GM18517 (cell line): ENCODE data around the gene COL23A1.

ENCODE experiments used
- ATAC-seq: cut with Tn5 transposase; IDR thresholded peaks from one replicate; pipeline ENCODE4 v1.9.1; 2021; ENCODE audit warnings: mild to moderate bottlenecking, moderate library complexity; ENCODE audit not compliant: unreplicated experiment

COL23A1 gene

GRCh38 chr5:178192787-178193186 lies 397.4 kb downstream of the COL23A1 start:
- no peak for ATAC-seq

GRCh38 chr5:178192244-178192643 lies 397.9 kb downstream of the COL23A1 start:
- ATAC-seq: no peak

GRCh38 chr5:178191661-178192060 lies 398.5 kb downstream of the COL23A1 start:
- no peak for ATAC-seq

GRCh38 chr5:178189433-178189832 lies 400.8 kb downstream of the COL23A1 start:
- ATAC-seq: no peak
